NCI-H1092 treated with DMSO at 0.1 percent for 48 hours (cell line): ENCODE results near the gene MAP3K21.
A peak's percentile ranks its signal among the peaks of the same experiment; 100 is the strongest.

Experiments
- DNase-seq: peaks from one replicate; lab custom pipeline; 2025; lab: John Stamatoyannopoulos, UW

MAP3K21 gene

DNA sequence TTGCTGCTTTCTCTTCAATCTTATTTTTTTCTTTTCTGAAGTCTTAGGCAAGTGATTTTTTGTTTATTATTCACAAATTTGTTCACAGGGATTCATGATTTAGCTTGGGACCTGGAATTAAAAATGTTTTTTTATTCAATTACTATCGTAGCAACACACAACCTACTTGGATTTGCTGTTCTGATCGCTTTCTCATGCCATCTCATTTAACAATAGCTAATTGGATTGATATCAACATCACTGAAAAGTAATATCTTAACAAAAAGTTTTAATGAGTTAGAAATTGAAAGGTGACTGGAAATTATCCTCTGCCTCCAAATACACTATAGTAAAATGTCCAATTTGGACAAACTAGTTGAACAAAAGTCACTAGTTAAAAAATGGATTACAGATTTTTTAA is 32.4 kb downstream of the MAP3K21 start:
- no peak for DNase-seq

DNA sequence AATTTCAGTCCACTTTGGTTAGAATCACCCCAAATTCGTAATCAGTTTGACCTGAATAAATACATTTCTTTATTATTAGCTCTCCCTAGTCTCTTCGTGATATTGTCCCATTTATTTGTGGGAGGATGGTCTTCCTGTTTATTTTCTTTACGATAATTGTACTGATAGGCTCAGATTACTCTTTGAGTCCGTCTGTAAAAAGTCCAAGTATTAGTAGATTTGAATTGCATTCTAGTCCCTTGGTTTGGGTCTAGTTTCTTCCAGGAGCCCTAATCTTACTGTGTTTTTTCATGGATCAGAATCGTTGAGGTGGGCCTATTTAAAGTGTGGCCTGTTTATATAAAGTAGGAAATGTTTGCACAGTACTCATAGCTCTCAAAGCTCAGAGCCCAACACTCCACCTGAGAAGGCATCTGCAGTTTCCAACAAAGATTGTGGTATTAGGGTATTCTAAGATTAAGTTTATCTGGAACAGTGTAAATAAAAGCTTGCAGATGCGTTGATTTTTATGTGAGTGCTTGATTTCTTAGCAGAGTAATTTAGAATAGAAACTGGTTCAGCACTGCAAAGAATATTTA is 33.1 kb downstream of the MAP3K21 start:
- no peak for DNase-seq

DNA sequence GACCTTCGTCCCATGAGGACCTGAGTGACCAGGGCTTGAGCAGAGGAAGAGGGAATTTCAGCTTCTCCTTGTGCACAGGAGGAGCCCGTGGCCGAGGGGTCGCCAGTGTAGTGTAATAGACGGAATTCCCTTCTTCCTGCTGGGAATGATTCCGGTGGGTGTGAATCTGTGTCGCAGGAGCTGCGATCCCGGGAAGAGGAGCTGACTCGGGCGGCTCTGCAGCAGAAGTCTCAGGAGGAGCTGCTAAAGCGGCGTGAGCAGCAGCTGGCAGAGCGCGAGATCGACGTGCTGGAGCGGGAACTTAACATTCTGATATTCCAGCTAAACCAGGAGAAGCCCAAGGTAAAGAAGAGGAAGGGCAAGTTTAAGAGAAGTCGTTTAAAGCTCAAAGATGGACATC is 34.4 kb downstream of the MAP3K21 start:
- DNase-seq, result no peak

GRCh38 chr1:233362743-233363142 is 35.2 kb downstream of the MAP3K21 start:
- DNase-seq, result no peak

DNA sequence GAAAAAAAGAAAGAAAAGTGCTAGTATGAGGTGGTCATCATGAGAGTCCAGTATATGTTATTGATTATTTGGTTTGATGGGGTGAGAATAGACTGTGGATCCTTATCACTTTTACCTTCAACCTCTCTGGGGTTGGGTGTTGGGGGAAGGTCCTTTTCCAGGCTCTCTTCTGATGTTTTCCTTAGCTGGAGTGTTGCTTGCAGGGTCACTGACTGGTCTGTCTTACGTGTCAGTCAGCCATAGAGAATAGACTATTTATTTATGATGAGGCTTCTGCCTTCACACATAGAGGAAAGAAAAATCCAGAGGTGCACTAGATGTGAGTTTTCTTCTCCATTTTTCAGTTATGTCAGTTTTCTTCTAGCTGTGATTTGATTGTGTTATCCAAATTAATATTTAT is 36.5 kb downstream of the MAP3K21 start:
- DNase-seq, result no peak

DNA sequence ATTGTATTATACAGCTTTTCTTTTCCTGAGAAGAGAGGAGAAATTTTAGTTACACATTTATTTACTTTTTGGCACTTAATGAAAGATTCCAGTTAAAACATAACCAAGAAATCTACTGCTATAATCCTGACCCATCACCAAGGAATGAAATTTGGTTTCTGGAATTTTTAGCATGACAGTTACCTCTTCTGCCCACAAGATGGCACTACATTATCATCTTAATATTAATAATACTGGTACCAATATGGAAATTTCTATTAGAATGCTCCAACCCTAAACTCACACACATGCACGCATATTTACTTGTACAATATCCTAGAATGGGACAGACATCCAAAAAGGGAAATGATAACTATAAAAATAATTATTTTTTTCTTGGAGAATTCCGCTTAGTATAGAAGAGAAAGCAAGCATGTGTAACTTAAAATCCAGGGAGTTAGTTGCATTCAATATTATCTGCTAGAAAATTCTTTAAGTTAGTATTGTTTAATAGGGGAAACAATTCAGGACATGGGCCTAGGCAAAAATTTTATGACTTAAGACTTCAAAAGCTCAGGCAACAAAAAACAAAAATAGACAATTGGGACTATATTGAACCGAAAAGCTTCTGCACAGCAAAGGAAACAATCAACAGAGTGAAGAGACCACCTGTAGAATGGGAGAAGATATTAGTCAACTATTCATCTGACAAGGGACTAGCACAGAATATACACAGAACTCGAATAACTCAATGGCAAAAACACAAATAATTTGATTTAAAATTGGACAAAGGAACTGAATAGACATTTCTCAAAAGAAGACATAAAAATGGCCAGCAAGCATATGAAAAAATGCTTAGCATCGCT is 37.4 kb downstream of the MAP3K21 start:
- peak; percentile 17 for DNase-seq

- no peak for DNase-seq
These were observed 39.1 kb downstream of the MAP3K21 start for GRCh38 chr1:233366575-233366974.

- DNase-seq, result no peak
These were observed 39.7 kb downstream of the MAP3K21 start for GRCh38 chr1:233367057-233367803.

GRCh38 chr1:233368106-233368788 is 40.7 kb downstream of the MAP3K21 start:
- no peak for DNase-seq

DNA sequence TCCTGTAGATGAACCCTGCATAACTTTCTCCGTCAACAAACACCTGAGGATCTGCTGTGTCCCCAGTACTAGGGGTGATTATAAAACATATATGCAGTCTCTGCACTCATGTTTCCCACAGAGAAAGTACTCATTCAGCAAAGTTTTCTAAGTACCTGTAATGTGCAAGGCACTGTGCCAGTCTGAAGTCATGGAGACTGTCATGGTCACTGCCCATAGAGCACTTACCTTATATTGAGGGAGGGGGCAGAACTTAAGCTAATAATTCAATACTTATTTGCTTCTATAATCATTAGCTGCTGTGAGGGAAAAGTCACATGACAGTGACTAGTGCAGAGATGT is 41.2 kb downstream of the MAP3K21 start:
- no peak for DNase-seq

DNA sequence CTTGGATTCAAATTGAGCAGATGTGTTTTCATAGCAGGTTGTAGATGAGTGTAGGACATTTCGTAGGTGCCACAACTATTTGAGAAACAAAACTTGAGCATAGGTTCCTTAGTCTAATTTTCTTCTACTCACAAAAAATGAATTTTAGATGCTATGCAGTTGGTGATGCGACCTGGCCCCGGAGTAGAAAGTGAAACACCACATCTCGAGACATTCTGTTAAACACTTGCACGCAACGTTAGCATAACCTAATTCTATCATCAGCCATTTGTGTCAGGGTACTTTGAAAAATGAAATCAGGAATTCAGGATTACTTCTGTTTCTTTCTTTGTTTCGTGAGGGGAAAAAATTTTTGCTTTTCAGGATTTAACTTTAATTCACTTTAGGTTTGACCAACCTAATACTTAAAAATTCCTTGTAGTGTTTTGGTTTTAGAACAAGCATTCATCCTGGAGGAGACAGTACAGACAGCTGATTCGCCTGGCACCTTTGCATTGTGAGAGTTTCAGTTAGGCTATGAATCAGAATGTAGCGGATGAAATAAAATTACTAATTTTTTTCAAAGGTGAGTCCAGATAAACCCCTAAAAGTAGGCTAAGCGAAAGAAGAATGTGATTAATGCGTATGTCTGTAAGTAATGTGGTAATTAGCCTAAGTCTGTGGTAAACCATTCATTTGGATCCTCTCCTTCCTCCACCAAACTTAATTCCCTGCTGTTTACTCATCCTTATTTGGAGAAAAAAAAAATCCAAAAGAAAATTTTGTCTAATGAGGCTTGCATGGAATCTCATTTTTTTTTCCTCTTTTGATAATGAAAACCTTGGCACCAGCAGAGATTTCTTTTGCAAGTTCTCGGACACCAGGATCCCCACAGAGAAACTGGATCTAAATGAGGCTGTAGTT is 44.9 kb downstream of the MAP3K21 start:
- DNase-seq, result no peak

DNA sequence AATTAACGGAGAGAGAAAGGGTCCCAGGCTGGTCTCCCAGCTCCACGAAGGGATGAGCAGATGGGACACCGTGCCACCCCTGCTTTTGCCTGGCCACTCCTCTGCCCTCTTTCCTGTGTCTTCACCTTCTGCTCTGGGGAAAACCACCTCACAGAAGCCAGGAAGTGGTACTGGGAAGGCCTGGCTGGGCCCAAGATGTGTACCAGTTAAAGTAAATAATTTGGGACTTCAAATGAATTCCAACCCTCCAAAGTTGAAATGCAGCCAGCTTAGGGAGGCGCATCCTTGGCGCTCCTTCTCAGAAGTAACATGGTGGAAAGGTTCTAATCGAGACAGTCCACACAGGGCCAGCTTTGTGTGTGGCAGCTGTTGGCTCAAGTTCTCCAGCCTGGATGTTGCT is 45.7 kb downstream of the MAP3K21 start:
- DNase-seq, result no peak

GRCh38 chr1:233375653-233376052 is 48.1 kb downstream of the MAP3K21 start:
- no peak for DNase-seq

GRCh38 chr1:233376382-233377110 is 49.0 kb downstream of the MAP3K21 start:
- no peak for DNase-seq

DNA sequence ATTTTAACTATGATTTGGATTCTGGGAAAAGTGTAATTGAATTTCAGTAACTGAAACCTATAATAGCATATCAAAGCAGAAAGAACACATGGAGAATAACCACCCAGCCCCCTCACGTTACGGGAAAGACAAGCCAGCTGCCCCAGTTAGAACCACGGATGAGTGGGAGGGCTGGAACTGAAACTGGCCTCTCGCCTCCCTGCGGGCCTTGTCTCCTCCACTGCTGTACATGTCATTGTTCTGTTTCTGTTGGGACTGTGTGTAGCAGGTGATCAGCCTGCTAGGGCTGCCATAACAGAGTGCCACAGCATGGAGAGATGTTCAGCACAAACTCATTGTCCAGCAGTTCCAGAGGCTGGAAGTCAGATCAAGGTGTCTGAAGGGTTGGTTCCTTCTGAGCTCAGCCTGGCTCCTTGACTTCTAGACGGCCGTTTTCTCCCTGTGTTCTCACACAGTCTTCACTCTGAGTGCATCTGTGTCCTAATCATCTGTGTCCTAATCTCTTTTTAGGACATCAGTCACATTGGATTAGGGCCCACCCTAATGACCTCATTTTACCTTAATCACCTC is 52.4 kb downstream of the MAP3K21 start:
- DNase-seq, result no peak

GRCh38 chr1:233381806-233382205 is 54.3 kb downstream of the MAP3K21 start:
- DNase-seq, result no peak

DNA sequence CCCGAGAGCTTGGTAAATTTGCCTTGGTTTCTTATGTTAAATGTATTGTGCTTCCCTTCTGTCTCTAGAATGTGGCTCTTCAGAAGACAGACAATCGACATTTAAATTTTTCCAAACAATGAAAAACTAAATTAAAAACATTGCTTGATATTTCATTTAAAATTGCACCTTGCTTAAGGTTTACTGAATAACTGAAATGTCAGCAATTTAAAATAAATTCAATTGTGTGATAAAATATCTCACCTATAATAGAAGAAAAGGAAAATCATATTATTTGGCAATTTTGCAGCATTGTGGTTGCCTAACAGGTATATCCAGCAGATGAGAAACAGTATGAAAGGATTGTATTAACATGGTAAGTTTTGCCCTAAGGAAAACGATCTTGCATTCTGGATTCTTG is 56.5 kb downstream of the MAP3K21 start:
- no peak for DNase-seq

- no peak for DNase-seq
These were observed 58.8 kb downstream of the MAP3K21 start for GRCh38 chr1:233386336-233386735.

- DNase-seq, result no peak
These were observed 60.1 kb downstream of the MAP3K21 start for GRCh38 chr1:233387585-233387984.

DNA sequence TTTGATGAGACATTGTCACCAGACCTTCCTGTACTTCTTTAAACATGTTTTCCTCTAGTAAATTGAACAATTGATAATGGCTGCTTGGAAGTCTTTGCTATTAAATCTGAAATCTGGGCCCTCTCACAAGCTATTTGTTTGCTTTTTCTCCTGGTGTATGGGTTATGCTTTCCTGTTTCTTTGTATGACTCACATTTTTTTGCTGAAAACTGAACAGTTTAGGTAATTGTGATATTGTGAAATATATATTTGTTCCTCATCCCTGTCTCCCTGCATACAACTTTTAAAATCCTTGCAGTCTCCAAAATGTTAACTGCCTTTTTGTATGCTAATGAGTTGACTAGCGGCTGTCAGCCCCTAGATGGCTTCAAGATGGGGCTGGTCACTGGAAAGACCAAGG is 61.6 kb downstream of the MAP3K21 start:
- no peak for DNase-seq

GRCh38 chr1:233389893-233390292 is 62.4 kb downstream of the MAP3K21 start:
- no peak for DNase-seq
